CD4-positive, alpha-beta T cell treated with Interleukin-15 for 1 hour (primary cell): Measurements from ENCODE around the gene KRTAP4-11.
"Not testable (repeated sequence)": the region's sequence is repeated elsewhere in the genome, so short reads cannot be mapped to it uniquely, and the experiment has no call there.

Source experiments
- DNase-seq: peaks from one replicate; pipeline ENCODE4 v3.0.0-alpha.2; 2020

The KRTAP4-11 gene

DNA sequence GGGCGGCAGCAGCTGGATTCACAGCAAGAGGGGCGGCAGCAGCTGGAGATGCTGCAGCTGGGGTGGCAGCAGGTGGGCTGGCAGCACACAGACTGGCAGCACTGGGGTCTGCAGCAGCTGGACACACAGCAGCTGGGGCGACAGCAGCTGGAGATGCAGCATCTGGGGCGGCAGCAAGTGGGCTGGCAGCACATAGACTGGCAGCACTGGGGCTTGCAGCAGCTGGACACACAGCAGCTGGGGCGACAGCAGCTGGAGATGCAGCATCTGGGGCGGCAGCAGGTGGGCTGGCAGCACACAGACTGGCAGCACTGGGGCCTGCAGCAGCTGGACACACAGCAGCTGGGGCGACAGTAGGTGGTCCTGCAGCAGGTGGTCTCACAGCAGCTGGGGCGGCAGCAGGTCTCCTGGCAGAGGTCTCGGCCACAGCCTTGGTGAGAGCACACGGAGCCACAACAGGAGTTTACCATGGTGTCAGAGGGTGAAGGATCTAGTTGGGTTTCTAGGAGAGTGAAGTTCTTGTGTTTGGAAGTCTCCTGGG lies at the start of gene KRTAP4-11:
Gene KRTAP4-11, minus strand, starts transcription at position 528 of the 541 bp plus-strand sequence. Its CDS starts 58 bp downstream, at position 470.
- not testable (repeated sequence) for DNase-seq

DNA sequence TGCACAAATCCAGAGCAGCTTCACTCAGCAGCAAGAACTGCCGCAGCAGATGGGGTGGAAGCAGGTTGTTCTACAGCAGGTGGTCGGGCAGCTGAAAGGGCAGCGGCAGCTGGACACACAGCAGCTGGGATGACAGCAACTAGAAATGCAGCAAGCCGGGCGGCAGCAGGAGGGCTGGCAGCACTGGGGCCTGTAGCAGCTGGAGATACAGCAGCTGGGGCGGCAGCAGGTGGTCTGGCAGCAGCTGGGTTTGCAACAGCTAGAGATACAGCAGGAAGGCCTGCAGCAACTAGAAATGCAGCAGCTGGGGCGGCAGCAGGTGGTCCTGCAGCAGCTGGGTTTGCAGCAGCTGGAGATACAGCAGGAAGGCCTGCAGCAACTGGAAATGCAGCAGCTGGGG lies 49.4 kb upstream of the KRTAP4-11 start:
- no peak for DNase-seq

DNA sequence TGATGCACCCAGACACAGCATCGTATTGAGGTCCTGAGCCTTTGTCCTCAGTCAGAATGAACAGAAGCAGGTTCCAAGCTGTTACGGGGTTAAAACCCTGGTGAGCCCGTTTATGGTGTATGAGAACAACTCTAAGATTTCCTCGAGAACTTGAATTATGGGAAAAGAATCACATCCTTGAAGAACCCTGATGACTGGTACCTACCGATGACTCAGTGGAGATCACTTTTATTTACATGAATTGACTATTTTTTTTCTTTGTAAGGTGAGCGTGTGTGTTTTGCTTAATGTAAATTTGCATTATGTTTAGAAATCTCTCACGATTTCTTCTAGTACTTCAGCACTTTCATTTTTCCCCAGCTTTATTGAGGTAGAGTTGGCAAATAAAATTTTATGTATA lies 45.7 kb upstream of the KRTAP4-11 start:
- DNase-seq: no peak

DNA sequence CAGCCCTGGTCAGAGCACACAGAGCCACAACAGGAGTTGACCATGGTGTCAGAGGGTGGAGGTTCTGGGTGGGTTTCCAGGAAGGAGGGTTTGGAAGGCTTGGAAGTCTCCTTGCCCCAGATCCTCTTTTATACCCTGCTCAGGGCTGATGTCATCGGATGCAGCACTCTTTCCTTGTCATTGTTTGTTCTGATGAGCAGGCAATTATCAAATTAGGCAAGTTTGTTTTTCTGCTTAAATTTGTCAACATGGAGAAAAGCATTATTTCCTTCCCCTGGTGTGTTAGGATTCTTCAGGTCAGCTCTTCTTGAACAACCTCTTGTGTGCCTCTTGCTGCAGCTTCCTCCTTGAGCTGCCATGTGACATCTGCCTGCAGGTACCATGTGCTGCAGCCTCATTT lies 42.5 kb upstream of the KRTAP4-11 start, which contains the start of gene KRTAP4-4:
Gene KRTAP4-4, minus strand, starts transcription at position 101 of the 400 bp plus-strand sequence. Its CDS starts 57 bp downstream, at position 44.
- no peak for DNase-seq

DNA sequence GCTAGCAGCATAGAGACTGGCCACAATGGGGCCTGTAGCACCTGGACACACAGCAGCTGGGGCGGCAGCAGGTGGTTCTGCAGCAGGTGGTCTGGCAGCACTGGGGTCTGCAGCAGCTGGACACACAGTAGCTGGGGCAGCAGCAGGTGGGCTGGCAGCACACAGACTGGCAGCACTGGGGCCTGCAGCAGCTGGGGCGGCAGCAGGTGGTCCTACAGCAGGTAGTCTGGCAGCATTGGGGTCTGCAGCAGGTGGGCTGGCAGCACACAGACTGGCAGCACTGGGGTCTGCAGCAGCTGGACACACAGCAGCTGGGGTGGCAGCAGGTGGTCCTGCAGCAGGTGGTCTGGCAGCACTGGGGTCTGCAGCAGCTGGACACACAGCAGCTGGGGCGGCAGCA lies 42.0 kb upstream of the KRTAP4-11 start:
- not testable (repeated sequence) for DNase-seq

DNA sequence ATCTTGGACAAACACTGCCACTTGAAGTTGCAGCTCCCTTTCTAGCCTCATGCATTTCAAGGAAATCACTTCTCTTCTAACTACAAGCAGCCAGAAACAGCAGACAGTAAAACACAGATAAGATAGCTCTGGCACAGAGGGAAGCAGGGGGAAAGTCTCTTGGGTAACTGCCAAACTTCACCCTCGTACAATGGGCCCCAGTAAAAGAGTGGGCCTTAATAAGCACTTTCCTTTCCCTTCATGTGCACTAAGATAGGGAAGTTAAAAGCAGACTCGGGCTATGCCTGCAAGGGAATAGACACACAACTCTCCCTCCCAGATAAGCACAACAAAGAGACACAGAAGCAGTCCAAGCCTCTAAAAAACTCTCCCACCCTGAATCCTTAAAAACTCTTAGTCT lies 35.7 kb upstream of the KRTAP4-11 start:
- no peak for DNase-seq

DNA sequence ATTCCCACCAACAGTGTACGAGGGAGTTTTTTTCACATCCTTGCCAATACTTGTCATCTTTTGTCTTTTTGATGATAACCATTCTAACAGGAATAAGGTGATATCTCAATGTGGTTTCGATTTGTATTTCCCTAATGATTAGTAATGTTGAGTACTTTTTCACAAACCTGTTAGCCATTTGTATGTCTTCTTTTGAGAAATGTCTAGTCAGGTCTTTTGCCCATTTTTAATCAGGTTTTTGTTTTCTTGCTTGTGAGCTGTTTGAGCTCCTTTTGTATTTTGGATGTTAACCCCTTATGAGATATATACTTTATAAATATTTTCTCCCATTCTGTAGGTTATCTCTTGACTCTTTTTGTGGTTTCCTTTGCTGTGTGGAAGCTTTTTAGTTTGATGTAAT lies 33.4 kb upstream of the KRTAP4-11 start:
- no peak for DNase-seq

DNA sequence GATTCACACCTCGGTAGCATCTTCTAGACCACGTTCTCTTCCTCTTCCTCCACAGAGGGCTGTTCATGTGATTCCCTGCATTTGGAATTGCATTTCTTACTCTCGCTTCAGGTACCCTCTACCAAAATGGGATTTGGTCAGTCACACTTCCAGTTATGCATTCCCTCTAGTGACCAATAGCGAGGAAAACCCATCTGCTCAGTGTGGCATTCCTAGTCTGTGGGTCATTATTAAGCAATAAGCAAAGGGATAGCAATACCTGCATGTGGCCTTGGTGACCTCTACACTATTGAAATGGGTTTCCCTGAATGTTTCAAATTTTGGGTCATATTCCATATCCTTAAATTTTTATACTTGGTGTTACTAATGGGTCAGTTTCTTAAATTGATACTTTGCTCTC lies 31.9 kb upstream of the KRTAP4-11 start:
- no peak for DNase-seq

DNA sequence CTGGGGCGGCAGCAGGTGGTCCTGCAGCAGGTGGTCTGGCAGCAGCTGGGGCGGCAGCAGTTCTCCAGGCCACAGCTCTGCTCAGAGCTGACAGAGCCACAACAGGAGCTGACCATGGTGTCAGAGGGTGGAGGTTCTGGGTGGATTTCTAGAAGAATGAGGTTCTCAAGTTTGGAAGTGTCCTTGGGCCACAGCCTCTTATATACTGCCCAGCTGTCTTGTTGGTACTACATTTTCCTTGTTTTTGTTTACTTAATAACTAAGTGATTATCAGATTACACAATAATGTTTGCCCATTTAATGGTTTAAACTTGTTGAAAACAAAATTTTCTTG lies 31.4 kb upstream of the KRTAP4-11 start, which contains the start of gene KRTAP4-5:
Gene KRTAP4-5, minus strand, starts transcription at position 174 of the 334 bp plus-strand sequence. Its CDS starts 58 bp downstream, at position 116.
- DNase-seq: no peak

DNA sequence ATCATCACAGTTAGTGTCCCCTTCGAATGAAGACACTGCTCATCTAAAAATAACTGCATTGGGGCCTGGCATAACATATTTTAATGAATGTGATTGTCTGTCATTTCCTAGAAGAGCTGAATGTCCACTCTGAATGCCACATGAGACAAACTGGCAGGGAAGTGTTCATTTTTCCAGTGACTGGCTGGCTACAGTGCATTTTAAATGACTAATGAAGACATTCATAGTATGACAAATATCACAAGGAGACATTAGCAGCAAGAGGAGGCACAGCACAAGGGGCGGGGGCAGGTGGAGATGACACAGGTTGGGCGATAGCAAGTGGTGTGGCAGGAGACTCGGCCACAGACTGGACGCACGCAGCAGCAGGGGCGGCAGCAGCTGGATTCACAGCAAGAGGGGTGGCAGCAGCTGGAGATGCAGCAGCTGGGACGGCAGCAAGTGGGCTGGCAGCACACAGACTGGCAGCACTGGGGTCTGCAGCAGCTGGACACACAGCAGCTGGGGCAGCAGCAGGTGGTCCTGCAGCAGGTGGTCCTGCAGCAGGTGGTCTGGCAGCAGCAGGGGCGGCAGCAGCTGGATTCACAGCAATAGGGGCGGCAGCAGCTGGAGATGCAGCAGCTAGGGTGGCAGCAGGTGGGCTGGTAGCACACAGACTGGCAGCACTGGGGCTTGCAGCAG lies 30.9 kb upstream of the KRTAP4-11 start:
- DNase-seq: not testable (repeated sequence)

DNA sequence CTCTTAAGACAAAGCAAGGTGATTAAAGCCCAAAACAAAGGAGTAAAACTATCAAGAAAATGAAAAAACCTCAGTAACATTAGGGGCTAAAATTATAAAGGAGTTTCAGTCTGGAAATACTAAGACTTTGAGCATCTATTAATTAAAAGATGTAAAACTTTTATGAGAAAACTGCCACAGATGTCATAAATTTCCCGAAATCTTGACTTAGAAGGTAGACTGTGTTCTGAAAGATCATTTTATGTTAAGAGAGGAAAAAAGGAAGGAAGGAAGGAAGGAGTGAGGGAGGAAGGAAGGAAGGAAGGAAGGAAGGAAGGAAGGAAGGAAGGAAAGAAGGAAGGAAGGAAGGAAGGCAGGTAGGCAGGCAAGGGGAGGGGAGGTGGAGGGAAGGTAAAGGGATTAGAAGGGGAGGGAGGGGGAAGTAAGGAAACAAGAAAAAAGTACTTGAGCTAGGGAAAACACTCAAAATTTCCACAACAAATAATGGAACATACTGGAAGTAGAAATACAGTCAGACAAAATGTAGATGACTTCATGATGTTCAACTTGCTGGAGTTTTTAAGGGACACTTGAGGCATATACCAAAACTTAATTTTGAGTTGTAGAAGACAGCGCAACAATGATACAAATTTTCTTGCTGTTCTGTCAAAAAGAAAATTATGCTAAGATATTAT lies 29.5 kb upstream of the KRTAP4-11 start:
- no peak for DNase-seq

DNA sequence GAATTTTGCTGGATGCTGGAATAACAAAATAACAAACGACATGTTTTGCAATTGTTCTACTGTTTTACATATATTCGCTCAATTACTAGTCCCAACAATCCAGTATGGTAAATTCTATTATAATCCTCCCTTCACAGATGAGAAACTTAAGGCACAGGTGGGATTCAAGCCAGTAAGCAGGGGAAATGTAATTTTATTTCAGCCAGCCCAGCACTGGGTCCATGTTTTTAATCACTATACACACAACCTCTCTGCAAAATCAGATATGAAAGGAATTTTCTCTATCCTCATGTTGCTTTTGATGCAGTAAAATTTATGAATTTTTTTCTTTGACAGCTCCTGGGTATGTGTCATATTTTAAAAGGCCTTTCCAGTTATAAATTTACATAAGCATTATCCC lies 27.1 kb upstream of the KRTAP4-11 start:
- no peak for DNase-seq

DNA sequence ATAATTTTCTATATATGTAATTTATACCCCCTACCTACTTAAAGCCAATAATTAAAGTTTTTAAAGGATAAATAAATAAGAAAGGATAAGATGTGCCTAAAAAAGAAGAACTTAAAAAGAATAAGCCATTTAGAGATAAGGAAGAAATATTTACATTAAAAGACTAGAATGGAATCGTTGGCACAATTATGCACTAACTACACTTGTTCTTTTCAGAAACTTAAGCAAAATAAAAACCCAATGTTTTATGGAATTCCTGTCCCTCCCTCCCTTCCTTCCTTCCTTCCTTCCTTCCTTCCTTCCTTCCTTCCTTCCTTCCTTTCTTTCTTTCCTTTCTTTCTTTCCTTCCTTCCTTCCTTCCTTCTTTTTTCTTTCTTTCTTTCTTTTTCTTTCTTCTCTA lies 26.7 kb upstream of the KRTAP4-11 start:
- DNase-seq: no peak

DNA sequence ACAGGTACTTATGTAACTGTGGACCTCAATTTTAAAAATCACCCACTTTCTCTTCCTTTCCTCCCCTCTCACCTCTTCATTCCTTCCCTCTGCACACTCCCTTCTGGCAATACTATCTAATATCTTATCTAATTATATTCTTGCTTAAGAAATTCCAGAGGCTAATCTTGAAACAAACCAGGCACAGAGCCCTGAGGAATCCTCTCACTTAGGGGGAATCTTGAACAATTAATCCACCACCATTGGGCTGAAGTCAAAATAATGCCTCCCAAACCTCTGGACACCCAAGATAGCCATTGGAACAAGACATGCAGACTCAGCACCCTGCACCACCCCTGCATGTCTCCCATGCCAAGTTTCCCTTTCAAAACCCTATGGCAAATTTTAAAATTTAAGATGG lies 23.2 kb upstream of the KRTAP4-11 start:
- DNase-seq: no peak

DNA sequence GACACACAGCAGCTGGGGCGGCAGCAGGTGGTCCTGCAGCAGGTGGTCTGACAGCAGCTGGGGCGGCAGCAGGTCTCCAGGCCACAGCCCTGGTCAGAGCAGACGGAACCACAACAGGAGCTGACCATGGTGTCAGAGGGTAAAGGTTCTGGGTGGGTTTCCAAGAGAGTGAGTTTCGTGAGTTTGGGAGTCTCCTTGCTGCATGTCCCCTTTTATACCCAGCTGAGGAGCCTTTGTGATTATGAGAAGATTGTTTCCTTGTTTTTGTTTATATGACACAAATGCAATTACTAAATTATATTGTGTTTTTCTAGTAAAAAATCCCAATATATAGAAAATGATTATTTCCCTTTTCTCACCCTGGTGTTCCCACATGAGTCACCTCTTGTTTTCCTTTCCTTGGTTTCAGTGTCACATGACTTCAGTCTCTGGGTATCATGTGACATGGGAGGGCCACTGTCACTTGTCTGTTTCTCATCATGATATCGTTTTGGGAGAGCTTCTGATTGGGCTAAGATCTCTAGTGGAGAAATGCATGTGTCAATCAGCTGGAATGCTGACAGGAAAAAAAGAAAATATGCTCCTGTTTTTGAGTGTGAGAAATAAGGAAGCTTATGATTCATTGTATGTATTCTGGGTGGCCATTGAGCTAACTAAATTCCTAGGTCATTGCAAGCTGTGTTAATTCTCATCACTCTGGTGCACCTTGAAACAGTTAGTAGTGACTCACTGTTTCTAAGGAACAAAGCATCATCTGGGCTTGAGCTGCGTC lies 22.4 kb upstream of the KRTAP4-11 start, which contains the start of gene KRTAP4-6:
Gene KRTAP4-6, minus strand, starts transcription at position 185 of the 772 bp plus-strand sequence. Its CDS starts 57 bp downstream, at position 128.
- DNase-seq: no peak

DNA sequence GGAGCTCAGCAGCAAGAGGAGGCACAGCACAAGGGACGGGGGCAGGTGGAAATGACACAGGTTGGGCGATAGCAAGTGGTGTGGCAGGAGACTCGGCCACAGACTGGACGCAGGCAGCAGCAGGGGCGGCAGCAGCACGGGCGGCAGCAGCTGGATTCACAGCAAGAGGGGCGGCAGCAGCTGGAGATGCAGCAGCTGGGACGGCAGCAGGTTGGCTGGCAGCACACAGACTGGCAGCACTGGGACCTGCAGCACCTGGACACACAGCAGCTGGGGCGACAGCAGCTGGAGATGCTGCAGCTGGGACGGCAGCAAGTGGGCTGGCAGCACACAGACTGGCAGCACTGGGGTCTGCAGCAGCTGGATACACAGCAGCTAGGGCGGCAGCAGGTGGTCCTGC lies 21.7 kb upstream of the KRTAP4-11 start:
- DNase-seq: not testable (repeated sequence)

DNA sequence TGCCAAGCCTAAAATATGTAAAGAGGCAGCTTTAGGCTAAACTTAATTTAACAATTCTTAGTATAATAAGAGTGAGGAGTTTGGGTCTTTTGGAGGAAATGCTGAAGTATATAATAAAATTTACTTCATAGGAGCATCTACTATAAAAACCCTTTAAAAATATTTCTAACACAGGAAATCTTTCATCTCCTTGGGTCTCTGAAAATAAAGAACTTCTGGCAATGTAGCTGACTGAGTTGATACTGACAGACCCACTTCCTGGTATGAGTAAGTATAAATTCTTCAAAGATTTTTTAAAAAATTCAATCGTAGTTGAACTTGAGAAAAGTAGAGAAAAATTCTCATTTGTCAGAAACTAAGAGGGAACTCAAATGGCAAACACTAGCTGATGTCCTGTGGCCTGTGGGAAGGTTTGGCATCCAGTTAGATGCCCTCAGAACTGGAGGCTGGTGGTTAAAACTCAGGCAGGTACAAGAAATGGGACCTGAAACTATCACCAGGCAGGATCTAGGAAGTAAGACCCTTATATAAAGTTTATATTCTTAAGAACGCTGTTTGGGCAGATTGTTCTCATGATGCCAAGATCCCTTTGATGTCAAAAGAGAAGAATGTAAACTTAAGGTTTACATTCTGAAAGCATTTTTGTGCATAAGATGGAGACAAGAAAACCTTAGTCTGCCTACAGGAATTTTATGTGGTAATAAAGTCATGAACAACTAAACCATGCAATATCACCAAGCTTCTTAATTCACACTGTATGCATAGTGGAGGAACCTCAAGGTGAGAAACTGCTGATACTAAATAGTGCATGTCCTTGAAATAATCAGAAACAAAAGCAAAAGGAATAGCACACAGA lies 15.9 kb upstream of the KRTAP4-11 start:
- DNase-seq: no peak

DNA sequence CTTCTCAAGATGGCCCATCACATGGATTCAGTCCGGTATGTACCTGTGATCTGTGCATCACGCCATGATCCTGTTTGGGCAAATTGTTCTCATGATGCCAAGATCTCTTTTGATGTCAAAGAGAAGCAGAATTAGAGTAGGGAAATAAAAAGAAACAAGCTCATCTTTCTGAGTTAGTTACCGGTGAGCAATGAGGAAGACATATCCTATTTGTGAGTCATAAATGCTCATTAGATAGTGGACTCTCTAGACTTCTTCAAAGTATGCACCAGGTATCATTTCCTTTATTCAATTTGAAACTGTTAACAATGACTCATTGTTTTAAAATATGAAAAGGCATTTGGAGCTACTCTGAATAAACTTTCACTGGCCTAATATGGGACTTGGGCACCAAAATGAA lies 13.8 kb upstream of the KRTAP4-11 start:
- DNase-seq: no peak

DNA sequence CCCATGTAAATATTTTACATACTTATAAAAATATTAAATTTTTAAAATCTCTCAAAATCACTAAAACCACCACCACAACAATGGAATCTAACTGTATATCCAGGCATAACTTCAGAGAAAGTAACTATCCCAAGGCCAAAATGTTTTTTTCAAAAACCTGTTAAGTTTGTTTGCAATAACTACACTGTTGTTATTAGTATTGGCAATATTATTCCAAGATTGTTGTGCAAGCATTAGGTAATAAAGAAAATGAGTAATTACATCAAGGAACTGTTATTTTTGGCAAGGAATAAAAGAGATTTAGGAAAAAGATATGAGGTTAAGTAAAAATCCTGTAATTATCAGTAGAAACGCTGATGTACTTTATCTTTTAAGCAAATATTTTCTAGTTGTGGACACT lies 9.2 kb upstream of the KRTAP4-11 start:
- DNase-seq: no peak

DNA sequence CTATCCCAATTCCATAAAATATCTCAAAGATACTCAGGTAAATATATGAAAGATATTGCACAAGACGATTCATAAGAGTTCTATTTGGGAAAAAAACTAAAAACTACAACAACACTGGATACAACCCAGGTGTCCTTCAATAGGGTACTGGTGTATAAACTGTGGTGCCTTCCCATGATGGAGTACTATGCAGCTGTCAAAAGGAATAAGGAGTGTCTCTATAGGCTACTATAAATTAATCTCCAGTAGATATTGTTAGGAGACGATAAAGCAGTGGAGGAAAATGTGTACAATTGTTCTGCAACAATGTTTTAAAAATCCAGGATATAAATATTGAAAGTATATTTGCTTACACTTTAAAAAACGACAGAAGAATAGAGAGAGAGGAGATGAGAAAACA lies 8.2 kb upstream of the KRTAP4-11 start:
- no peak for DNase-seq

DNA sequence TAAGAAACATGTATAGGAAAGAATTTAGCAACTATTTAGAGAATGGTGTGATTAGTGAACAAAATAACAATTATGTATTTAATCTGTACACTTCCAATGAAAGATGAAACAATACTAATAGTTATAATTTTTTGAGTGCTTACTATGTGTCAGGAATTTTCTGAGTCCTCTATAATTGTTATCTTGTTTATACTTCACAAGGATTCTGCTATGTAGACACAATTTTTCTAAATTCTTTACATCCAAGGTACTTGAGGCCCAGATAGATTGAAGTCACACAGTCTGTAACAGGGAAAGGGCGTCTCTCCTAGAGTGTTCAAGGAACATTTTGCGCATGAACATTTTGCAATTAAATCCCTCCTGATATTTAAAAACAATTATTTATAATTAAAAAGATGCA lies 6.9 kb upstream of the KRTAP4-11 start:
- no peak for DNase-seq

DNA sequence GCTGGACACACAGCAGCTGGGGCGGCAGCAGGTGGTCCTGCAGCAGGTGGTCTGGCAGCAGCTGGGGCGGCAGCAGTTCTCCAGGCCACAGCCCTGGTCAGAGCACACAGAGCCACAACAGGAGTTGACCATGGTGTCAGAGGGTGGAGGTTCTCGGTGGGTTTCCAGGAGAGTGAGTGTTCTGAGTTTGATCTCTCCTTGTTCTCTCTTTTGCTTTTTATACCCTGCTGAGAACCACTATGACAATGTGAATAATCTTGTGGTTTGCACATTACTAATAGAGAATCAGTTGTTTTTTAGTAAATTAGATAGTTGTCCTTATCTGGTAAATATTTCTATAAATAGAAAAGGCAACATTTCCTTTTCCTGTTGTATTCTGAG lies 5.8 kb upstream of the KRTAP4-11 start, which contains the start of gene KRTAP4-12:
Gene KRTAP4-12, minus strand, starts transcription at position 192 of the 381 bp plus-strand sequence. Its CDS starts 60 bp downstream, at position 132.
- not testable (repeated sequence) for DNase-seq
